ENCODE data around the gene YBX1. TPM values are rescaled to one million over a fixed set of nuclear protein-coding genes. Genes with fewer than 3 reads are reported as not detected.

The YBX1 gene
- total RNA-seq, 1 donor, result 491 TPM

- no peaks in the 10 kb centered on the region for H3K4me1 ChIP-seq (ENCODE audit: insufficient read depth, low read length)
- no peak overlapping the region for H2AFZ ChIP-seq (ENCODE audit: low read length)
- no peaks in the 10 kb centered on the region for H3K27me3 ChIP-seq (ENCODE audit: insufficient read depth, low read length)
- TF ChIP-seq CTCF (IDR thresholded peaks at IDR 0.05; ENCODE audit: extremely low read depth, low read depth, low read length), result no peak
- H3K79me2 ChIP-seq (ENCODE audit: insufficient read depth, low read length), result no peaks in the 10 kb centered on the region
- DNase-seq (ENCODE audit: insufficient read length, low spot score, missing footprints), result peak; percentile 26
- H3K27ac ChIP-seq (ENCODE audit: low read depth, low read length), result no peak overlapping the region
- no peaks in the 10 kb centered on the region for H4K20me1 ChIP-seq (ENCODE audit: insufficient read depth, low read length)
- no peak overlapping the region for H3K4me2 ChIP-seq (ENCODE audit: insufficient read depth, low read length)
- H3K9me3 ChIP-seq (ENCODE audit: low read depth, low read length), result no peaks in the 10 kb centered on the region
- H3K4me3 ChIP-seq (ENCODE audit: insufficient read depth, low read length), result no peak overlapping the region
- H3K36me3 ChIP-seq (ENCODE audit: insufficient read depth, low read length), result no peaks in the 10 kb centered on the region
Measured at GRCh38 chr1:42731585-42731984, 49.4 kb downstream of the YBX1 start.

- DNase-seq (ENCODE audit: insufficient read length, low spot score, missing footprints), result peak; percentile 87
Measured at GRCh38 chr1:42732126-42732680, 50.0 kb downstream of the YBX1 start.

GRCh38 chr1:42733415-42734200 lies 51.4 kb downstream of the YBX1 start:
- Histone ChIP-seq H2AFZ (ENCODE audit: low read length) (no peak overlapping the region), H4K20me1 (ENCODE audit: insufficient read depth, low read length) (no peaks in the 10 kb centered on the region), H3K9me3 (ENCODE audit: low read depth, low read length) (no peaks in the 10 kb centered on the region), H3K4me2 (ENCODE audit: insufficient read depth, low read length) (no peak overlapping the region), H3K4me1 (ENCODE audit: insufficient read depth, low read length) (no peaks in the 10 kb centered on the region), H3K27me3 (ENCODE audit: insufficient read depth, low read length) (no peaks in the 10 kb centered on the region), H3K27ac (ENCODE audit: low read depth, low read length) (no peak overlapping the region), H3K4me3 (ENCODE audit: insufficient read depth, low read length) (no peak overlapping the region), H3K36me3 (ENCODE audit: insufficient read depth, low read length) (no peaks in the 10 kb centered on the region), H3K79me2 (ENCODE audit: insufficient read depth, low read length) (no peaks in the 10 kb centered on the region)
- TF ChIP-seq CTCF (IDR thresholded peaks at IDR 0.05; ENCODE audit: extremely low read depth, low read depth, low read length), result no peak
- DNase-seq (ENCODE audit: insufficient read length, low spot score, missing footprints), result peak; percentile 69

More at GRCh38 chr1:42732126-42732680, 50.0 kb downstream of the YBX1 start:
- H3K27ac ChIP-seq (ENCODE audit: low read depth, low read length), result no peak overlapping the region
- TF ChIP-seq CTCF (IDR thresholded peaks at IDR 0.05; ENCODE audit: extremely low read depth, low read depth, low read length), result no peak
- H4K20me1 ChIP-seq (ENCODE audit: insufficient read depth, low read length), result no peaks in the 10 kb centered on the region
- no peaks in the 10 kb centered on the region for H3K36me3 ChIP-seq (ENCODE audit: insufficient read depth, low read length)
- H3K79me2 ChIP-seq (ENCODE audit: insufficient read depth, low read length), result no peaks in the 10 kb centered on the region
- peak overlapping the region; percentile 23 for H3K4me2 ChIP-seq (ENCODE audit: insufficient read depth, low read length)
- H3K27me3 ChIP-seq (ENCODE audit: insufficient read depth, low read length), result no peaks in the 10 kb centered on the region
- H2AFZ ChIP-seq (ENCODE audit: low read length), result peak overlapping the region; percentile 41
- no peak overlapping the region for H3K4me3 ChIP-seq (ENCODE audit: insufficient read depth, low read length)
- H3K9me3 ChIP-seq (ENCODE audit: low read depth, low read length), result no peaks in the 10 kb centered on the region
- no peaks in the 10 kb centered on the region for H3K4me1 ChIP-seq (ENCODE audit: insufficient read depth, low read length)
